ENCODE measurements around the gene TMEM131.

Gene TMEM131

DNA sequence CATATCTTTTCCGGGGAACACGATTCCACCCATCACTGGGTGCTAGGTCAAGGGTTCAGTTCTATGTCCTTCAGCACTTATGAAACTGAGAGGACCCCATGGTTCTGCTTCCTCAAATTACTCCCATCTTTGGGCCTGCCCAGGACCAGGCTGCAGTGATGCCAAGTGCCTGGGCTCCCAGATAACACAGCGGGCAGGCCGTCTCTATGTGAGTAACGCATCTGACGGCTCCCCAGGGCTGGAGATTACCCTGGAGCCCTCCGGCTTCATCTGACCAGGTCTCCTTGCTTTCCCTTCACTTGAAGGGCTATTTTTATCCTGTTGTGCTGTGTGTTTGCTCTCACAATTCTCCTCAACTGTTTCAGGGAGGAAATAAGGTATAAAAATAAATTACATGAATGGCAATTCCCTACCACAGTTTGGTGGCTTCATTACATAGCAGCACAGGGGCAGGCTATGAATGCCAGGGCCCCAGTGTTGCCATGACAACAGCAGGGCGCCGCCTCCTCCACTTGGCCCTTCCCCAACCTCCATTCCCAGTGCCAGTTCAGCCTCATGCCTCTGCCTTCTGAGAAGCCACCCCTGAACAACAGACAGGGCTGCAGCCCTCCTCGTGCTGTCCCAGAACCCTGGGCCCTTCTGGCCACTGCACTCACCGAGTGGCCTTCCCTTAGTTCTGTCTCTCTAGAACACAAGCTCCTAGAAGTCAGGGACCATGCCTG is 25.4 kb upstream of the TMEM131 start:
- DNase-seq, result no peak

DNA sequence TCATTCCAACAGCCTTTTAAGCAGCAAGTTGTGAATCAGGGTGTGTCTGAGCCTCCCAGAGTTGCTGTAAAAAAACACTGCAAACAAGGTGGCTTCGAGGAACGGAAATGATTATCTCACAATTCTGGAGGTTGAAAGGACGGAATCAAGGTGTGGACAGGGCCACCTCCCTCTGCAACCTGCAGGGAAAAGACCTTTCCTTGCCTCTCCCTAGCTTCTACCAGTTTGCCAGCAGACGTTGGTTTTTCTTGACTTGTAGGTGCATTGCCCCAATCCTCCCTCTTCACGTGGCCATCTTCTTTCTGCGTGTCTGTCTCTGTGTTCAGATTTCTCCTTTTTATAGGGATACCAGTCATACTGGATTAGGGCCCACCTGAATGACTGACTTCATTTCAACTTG is 24.8 kb upstream of the TMEM131 start:
- DNase-seq, result no peak

DNA sequence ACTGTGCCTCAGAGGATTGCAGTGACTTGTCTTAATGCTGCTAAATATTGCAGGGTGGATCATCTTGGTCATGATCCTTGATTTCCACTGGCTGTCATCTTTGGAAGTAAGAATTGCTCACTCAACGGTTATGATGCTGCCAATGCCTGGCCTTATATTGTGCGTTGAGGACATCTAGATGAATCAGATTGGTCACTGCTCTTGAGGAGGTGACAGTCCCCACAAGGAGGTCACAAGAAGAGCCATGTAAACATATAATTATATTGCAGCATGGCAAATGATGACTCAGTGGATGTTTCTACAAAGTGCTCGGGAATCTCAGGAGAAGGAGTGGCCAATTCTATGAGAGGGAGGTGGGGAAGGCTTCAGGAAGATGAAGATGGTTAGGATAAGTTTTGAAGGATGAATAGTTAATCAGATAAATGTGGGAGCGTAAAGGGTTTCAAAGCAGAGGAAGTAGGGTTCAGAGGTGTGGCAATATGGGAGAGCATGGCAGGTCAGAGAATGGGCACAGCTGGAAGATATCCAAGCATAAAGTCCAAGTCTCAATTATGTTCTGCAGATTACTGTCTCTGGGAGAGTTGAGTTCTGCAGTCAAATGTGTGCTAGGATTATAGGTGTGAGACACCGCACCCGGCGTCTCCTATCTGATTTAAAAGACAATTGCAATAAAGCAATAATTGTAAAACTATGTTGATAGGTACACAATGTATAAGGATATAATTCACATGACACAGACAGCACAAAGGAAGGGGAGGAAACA is 21.3 kb upstream of the TMEM131 start:
- DNase-seq, result no peak

DNA sequence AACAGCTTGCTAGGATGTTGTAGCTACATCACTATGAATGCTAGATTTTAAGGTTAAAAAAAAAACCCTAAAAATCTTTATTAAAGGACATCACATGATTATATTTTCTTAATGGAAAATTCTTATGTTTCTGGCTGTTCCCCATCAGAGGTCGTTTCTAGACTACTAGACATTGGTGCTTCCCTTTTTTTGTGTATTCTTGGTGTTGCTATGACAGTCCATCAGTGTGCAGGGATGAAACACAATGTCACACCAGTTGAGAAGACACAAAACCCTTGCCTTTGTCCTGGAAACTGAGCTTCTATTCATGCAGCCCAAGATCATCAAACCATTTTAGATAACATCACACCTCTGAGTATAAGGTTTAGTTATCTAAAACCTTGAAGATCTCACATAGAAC is 19.9 kb upstream of the TMEM131 start:
- DNase-seq, result no peak

DNA sequence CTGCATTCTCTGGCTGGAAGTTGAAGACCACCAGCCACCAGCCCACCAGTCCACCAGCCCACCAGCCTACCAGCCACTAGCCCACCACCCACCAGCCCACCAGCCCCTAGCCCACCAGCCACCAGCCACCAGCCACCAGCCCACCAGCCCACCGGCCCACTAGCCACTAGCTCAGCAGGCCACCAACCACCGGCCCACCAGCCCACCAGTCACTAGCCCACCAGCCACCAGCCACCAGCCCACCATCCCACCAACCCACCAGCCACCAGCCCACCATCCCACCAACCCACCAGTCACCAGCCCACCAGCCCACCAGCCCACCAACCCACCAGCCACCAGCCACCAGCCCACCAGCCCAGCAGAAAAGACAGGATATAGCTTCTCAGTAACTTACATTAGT is 18.6 kb upstream of the TMEM131 start:
- no peak for DNase-seq

DNA sequence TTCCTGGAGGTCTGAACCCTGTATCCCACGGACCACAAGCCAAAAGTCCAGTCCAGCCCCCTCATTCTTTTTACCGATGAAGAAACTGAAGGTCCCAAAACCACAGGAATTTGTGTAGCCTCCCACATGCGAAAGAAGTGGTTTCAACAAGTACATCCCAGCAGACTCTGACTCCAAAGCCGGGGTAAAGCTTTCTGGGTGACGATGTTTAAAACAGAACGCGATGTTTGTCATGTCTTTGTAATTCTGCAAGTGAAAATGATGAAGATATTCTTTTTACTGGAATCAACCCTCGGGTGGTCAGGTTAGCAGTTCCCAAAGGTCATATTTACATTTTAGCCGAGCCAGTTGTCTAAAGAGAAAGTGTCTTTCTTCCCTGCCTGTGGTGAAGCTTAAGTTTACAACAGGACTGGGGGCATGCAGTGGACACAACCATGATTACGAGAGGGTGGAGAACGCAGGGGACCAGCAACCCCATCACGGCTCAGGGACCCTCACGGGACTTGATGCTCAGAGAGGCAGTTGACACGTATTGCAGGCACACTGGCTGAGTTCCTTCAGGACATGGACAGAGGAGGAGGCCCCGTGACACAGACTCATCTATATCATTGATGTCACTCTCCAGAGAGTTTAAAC is 17.8 kb upstream of the TMEM131 start:
- no peak for DNase-seq

DNA sequence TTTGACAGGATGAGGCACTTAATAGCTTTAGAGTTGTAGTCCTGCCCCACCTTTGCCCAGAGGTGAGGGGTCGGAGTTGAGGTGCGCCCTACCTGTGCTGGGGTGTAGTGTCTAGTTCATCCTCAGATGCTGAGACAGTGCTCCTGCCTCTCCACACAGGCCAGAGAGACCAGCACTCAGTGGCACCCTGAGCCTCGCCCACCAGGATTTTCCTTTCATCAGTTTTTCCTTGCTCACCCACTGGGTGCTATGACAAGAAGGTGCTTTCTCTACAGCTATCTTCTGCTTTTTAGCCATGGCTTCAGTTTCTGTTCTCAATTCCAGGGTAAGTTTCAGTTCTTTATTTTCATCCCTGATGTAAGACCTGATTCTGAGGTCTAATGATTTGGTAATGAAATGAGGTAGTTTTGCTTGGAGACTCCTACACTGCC is 16.8 kb upstream of the TMEM131 start:
- peak; percentile 60 for DNase-seq

DNA sequence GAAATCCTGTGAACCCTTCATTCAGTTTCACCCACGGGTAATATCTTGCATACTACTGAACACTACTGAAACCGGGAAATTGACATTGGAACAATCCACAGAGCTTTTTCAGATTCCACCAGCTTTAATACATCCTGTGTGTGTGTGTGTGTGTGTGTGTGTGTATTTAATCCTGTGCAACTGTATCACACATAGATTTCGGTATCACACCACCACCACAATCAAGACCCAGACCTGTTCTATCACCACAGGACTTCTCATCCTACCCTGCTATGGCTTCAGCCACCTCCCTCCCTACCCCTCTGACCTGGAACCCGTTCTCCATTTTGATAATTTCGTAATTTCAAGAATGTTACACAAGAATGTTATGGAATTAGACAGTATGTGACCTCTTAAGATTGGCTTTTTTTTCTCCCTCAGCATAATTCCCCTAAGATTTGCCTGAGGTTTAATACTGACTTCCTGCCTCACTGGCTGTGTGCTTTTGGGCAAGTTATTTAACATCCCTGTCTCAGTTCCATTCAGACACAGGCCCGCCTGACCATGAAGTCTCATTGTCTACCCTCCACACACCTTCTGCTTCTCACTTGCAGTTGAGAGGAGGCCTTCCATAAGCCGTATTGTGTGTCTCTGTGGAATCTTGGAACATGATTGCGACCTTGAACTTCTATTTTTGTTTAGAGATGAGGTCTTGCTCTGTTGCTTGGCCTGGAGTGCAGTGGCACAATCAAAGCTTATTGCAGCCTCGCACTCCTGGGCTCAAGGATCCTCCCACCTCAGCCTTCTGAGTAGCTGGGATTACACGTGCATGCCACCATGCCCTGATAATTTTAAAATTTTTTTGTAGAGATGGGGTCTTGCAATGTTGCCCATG is 14.4 kb upstream of the TMEM131 start:
- no peak for DNase-seq

DNA sequence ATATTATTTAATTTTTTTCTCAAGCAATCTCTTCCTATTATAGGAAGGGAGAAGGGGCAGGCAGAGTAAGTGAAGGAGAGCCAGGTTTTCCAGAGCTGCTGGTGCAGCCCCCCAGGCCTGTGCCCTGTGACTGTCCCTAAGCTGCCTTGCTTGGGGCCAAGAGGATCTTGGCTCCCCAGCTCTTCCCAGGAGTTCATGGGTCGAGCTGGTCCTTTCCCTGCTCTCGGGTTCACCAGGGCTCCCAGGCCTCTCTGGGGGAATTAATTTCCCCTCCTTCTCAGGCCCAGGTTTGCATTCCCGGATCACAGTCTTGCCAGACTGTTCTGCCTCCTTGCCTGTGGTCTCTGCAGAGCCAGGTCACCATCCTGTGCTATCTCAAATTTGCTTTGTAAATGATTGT is 12.7 kb upstream of the TMEM131 start:
- DNase-seq, result no peak

DNA sequence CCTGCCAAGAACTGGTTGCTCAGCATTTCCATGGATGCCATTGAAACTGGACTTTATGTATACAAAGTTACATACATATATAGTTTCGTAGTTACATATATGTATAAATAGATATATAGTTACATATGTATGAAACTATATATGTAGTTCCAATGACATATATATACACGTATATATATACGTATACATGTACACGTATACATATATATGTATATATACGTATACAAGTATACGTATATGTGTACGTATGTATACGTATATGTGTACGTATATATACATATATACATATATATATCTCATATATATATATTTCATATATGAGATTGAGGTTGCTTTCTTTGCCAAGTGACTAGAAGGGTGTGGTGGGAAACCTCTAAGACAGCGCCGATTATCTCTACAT is 10.6 kb upstream of the TMEM131 start:
- no peak for DNase-seq

DNA sequence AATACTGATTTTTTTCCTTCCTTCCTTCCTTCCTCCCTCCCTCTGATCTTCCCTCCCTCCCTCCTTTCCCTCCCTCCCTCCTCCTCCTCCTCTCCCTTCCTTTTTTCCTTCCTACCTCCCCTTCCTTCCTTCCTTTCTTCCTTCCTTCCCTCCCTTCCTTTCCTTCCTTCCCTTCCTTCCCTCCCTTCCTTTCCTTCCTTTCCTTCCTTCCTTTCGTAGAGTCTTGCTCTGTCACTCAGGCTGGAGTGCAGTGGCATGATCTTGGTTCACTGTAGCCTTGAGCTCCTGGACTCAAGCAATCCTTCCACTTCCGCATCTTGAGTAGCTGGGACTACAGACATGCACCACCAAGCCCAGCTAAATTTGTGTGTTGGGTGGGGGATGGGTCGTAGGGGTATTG is 8.9 kb upstream of the TMEM131 start:
- DNase-seq, result no peak

DNA sequence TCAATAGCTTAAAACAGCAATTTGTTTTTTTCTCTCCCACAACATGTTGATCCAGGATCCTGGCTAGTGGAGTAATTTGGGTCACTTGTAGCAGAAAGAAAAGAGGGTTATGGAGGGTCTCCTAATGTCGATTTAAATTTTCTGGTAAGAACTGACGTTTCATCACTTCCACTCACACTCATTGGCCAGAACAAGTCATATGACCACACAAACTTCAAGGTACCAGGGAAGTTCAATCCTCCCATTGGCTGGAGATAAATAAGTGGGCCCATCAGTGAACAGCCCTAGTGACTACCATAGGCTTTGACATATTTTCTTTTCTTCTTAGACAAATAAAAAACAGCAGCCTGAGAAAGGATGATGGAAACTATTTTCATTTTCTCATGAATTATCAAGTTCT is 8.3 kb upstream of the TMEM131 start:
- no peak for DNase-seq

DNA sequence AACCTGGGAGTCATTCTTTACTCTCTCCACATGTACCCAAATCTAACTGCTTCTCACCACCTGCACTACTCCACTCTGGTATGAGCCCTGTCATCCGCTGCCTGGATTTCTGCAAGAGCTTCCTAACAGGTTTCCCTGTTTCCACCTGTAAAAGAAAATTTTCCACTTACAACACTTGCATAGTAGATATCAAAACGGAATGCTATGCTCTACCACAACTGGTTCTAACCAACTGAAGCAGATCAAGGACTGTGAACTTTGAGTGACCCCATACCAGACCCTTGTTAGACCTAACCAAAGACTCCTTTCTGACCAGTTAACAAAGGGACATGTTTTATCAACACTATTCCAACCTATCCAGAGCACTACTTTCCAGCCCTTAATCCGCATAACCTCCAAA is 3.8 kb upstream of the TMEM131 start:
- DNase-seq, result no peak

DNA sequence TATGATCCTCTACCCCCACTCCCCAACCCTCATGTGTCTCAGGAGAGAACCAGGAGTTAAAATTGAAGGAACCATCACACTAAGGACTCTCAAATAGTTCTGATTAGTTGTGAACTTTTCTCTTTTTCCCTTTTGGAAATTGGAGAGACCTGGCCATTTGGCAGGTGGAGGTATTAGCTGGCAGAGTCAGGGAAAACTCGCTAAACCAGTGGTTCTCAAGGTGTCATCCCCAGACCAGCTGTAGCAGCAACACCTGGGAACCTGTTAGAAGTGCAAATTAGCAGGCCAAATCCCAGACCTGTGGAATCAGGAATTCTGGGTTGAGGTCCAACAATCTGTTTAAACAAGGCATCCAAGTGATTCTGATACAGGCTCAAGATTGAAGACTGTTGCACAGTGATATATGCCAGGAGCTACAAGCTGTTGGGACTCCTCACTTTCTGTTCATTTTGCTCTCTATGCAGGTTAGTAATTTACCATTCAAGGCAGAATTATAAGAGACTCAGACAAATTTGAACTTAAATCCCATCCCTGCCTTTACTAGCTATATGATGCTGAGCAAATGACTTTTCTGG is 2.8 kb upstream of the TMEM131 start:
- no peak for DNase-seq

DNA sequence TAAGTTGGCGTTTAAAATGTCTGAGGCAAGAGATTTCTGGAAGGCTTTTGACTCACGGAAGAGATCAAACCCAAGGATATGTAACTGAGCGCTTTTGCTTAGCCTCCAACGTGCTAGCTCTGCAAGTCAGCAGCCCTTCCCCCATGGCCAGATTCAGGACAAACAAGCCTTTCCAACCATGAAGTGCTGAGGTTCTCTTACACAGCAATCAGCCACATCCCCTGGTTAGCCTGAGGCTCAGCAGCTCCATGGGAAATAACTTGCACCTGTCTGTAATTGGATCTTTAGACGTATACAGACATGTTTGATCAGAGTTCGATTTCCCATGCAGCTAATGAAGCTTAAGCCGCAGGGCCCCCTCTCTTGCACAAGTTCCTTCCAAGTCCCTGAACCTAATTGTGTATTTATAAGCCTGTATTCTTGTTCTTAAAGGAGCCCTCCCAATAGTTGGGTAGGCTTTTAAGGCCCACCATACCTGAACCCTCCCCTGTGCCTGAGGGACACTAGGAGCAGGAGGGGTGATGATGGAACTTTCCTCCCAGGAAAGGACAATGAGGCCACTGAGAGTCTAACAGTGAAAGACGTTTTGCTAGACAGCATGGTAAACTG is 2.1 kb upstream of the TMEM131 start:
- DNase-seq, result no peak

DNA sequence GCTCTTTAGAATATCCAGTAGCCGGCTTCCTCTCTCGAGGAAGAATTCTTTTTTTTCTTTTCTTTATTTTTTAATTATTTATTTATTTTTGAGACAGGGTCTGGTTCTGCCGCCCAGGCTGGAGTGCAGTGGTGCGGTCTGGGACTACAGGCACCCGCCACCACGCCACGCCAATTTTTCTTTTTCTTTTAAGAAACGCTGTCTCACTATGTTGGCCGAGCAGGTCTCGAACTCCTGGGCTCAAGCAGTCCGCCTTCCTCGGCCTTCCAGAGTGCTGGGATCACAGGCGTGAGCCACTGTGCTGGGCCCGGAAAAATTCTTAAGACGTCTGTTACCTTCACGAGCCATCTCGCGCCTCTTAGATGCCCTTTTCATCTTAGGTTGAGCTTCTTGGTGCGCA is 931 bp upstream of the TMEM131 start:
- DNase-seq, result no peak

DNA sequence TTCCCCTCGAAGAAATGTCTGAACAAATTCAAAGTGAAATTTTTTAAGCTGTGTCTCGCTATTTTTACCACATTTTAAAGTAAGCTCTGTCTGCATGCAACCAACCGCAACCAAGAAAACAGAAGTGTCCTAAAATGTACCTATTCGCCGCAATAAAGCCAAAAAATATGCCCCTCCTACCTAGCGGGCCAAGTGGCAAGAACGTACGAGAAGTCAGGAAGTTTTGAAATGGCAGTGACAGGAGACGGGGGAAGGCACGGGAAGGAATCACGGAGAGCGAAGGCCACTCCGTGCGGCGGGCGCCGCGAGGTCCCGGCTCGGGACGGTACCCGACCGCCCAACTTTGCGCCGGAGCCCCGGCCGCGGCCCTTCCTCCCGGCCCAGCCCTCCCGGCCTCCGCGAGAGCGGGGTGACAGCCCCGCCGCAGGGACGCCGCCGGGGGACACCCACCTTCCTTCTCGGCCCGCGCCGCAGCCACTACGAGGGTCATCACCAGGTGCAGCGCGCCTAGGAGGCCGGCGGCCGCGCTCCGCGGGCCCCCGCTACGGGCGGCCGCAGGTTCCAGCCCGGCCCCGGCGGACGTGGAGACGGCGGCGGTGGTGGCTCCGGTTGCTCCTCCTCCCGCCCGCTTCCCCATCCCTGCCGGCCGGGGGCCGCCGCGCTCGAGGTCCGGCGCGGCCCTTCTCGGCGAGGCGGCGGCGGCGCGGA is 568 bp downstream of the TMEM131 start:
- peak; percentile 58 for DNase-seq

DNA sequence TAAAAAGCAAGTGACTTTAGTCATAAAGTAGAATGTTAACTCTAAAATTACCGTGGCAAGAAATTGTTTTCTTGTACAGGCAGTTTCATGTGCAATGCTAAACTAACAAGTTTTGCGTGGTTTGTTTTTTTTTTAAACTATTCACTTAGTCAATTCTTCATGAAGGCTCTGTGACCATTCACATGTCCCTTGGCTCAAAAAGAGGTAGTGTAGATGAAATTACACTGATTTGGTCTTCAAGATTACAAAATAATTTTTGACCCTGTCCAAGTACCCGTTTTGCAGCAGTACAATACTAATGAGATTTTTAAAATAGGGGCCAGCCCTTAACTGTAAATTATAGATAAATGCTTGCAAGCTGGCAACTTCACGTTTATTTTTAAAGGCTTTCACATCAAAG is 1.3 kb downstream of the TMEM131 start:
- no peak for DNase-seq

DNA sequence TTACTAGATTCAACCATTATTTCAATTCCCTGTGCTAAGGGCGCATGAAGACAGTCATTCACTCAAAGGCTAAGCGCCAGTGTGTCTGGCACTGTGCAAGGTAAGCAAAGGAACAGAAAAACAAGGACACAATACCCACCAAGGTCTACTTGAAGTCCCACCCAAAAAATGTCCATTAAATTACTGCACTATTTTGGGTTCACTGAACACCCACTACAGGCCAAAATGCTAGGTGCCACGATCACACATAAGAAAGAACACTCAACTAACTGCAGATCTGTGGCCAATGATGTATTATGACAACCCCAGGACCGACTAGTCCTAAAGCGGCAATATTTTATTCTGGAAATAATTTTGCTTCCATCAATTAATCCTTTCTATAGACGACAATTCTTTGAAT is 1.8 kb downstream of the TMEM131 start:
- DNase-seq, result no peak

DNA sequence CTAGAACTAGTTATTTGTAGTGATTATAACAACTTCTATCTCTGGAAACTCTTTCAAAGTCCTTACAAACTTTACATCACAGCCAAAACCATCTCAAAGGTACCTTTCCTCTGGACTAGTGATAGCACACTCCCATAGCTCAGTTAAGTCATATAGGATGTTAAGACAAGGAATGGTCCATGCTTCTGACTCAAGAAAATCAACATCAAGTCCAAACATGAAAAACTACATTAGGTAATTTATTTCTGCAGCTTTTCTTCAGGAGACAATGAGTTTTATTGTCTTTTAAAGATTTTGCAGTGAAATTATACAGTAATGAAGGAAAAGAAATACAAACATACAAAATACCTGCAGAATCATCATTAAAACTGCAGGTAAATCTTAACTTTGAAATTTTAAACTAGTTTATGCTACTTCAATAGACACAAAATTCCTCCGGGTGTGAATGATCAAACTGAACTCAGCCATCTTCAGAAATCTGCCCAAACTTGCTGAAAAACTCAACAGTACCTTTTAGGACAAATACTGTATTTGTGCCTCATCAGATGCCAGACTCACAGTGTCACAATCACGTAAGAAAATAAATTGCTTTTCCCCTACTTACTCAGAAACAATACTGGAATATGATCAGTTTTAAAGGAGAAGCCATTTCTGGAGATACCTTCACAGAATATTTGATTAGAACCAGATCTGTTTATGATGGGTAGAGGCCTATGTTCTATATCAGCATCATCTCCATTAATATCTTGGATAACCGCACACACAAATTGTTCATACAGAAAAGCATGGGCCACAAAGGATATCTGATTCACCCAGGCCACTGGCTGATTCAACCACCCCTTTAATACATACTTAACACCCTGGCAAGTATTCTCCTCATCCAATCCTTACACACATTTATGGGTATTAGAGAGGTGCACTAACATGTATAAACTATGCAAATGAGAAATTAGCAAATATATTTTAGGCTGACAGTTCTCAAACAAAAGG is 2.6 kb downstream of the TMEM131 start:
- no peak for DNase-seq

Measured in CD4-positive, alpha-beta T cell treated with Interleukin-15 for 1 hour (primary cell).